HG03039 (cell line): ENCODE data around the gene KIF2A.
A peak's percentile ranks its signal among the peaks of the same experiment; 100 is the strongest.

Source experiments
- ATAC-seq: cut with Tn5 transposase; IDR thresholded peaks from one replicate; pipeline ENCODE4 v1.9.1; 2021; ENCODE audit warnings: mild to moderate bottlenecking, moderate library complexity; ENCODE audit not compliant: unreplicated experiment

Gene KIF2A

GRCh38 chr5:62374090-62374489, 68.1 kb downstream of the KIF2A start:
- ATAC-seq: no peak

DNA sequence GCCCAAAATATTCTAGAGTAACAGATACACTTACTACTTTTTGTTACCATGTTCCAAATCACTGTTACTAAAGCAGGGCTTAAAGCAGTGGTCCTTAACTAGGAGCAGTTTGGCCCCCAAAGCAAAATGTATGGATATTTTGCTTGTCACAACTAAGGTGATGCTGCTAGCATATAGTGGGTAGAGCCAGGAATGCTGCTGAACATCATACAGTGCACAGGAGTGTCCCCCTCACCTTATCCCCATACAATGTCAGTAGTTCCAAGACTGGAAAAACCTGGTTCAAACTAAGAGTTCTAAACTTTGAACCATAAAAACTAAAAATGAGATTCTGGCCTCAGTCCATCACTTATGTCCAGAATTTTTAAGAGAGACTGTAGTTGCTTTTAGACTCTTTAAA, 69.6 kb downstream of the KIF2A start:
- ATAC-seq: no peak

DNA sequence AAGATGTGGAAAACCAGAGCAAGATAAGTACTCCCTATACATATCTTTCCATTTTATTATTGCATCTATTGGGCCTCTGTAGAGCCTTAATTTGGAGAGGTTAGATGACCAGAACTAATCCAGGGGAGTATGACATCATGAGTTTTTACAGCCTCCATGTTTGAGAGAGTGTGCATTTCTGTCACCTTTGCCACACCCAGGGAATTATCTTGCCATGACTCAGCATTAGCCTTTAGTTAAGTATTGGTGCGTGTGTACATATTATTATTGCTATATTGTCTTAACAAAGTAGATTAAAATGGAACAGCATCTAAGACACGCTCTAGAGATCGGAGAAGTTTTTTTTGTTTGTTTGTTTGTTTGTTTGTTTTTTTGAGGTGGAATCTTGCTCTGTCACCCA, 70.1 kb downstream of the KIF2A start:
- ATAC-seq: no peak

GRCh38 chr5:62385131-62385530, 79.1 kb downstream of the KIF2A start:
- no peak for ATAC-seq

DNA sequence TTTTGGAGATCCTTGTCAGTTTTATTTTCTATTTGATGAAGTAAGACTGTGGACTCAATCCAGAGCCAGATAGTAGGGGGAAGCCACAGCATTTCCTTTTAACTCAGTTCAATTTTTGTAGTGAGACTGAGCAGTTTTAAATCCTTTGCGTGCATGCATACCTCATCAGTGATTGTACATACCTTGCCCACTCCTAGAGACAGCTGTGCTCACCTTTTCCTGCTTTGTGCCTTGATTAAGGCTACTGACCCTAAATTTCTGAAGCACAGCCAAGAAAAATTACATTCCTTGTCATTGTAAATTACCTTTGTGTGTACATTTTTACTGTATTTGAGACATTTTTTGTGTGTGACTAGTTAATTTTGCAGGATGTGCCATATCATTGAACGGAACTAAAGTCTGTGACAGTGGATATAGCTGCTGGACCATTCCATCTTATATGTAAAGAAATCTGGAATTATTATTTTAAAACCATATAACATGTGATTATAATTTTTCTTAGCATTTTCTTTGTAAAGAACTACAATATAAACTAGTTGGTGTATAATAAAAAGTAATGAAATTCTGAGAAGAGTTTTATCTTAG, 79.9 kb downstream of the KIF2A start:
- no peak for ATAC-seq

DNA sequence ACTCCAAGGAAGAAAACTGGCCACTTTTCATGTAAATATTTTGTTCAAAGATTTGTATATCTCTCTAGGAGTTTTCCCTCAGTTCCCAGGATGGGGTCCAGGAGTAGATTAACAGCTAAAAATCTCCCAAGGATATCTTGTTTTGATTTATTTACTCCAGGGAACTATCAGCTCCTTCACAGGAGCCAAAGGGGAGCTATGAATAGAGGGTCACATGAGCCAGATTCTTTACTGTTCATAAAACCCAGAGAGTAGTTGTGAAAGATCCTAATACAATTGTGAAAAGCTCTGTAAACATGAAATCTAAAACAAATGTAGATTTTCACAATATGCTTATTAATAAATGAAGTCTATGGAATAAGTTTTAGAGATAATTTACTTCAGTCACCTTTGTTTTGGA, 80.8 kb downstream of the KIF2A start:
- no peak for ATAC-seq

DNA sequence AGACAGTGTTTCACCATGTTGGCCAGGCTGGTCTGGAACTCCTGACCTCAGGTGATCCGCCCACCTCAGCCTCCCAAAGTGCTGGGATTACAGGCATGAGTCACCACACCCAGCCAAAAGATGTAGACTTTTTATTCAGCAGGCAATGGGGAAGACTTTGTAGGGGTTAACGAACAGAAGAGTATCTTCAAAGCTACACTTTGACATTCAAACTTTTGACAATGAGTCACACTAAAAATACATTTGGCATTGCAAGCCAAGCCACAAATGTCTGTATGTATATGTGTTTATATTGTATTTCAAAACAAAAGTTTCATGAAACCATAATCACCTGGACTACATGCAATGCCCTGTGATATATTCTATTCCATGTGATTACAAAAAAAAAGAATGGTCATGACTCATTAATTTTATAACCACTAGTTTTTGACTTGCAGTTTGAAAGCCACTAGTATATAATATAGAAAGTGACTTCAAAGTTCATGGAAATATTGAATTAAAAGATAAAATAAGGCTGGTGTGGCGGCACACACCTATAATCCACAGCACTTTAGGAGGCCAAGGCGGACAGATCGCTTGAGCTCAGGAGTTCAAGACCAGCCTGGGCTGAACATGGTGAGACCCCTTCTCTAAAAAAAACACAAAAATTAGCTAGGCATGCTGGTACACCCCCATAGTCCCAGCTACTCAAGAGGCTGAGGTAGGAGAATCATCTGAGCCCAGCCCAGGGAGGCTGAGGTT, 89.4 kb downstream of the KIF2A start:
- no peak for ATAC-seq

DNA sequence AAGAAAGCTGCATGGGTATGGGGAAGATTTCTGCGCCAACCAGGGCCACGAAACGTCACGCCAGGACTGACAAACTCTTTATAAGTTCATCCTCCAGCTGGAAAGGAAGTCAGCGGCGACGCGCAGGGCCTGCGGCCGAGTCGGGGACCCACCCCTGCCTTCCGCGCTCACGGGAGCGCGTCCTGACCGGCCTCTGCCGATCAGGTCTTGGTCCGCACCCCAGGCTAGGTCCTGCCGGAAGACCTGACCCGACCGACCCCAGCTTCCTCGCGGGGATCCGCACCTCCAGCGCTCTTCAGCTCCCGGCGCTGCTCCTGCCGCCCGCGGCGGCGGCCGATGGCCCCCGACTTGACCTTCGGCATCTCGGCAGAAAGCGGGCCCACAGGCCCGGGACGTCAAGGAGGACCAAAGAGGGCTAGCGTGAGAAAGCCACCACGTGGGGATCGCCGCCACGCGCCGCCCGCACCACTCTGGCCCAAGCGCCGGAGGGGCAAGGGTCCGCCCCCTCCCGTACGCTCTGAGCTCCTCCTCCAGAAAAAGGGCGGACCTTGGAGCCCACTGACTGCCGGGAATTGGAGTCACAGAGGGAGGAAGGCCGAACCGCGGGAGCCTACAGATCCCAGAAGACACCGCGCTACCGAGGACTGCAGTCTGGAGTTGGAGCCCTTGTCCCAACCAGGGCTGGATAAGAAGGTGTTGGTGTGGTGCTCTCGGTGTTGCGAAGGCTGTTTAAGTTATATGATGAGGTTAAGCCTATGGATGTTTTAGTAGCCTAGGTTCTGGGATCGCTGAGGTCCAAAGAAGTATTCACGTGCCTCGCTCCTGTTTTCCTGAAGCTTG, 97.6 kb downstream of the KIF2A start, which contains the start of gene DIMT1:
Gene DIMT1 (minus strand): TSS at position 495 of the 840 bp plus-strand sequence. CDS start 133 bp downstream, at position 362.
- peak; percentile 98 for ATAC-seq

DNA sequence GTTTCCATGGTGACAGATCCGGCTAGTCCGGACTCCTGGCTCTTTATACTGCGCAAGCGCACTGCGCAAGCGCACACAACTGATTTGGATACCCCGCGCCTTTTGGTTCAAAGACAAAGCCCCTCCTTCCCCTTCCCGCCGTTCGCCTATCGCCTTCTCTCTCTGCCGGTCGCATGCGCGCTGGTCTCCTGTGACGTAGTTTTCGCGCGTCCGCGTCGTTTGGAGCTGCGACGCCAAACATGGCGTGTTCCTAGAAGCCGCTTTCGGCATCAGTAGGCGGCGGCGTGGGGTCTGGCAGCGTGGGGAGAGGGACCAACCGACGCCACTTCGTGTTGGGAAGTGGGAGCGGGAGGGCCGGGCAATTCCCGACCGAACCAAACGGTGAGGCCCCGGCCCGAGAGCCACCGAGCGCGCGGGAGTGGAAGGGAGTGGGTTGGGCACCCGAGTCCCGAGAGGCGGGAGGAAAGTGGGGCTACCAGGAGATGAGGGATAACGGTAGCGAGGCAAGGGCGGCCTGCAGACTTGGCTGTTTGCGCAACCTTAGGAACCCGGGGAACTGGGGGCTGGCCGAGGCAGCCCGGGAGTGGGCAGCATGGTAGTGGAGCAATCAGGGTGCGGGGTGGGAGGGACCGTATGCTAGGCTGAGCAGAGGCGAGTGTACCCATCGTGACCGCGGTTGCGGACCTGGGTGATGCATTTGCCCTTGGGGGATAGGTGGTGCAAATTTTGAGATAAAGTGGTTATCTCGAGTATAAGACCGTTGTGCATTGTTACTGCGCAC, 106.7 kb downstream of the KIF2A start, which contains the start of gene IPO11:
Gene IPO11 (plus strand): TSS at position 215 of the 781 bp plus-strand sequence. CDS start 24,517 bp downstream, outside the sequence.
- peak; percentile 94 for ATAC-seq

DNA sequence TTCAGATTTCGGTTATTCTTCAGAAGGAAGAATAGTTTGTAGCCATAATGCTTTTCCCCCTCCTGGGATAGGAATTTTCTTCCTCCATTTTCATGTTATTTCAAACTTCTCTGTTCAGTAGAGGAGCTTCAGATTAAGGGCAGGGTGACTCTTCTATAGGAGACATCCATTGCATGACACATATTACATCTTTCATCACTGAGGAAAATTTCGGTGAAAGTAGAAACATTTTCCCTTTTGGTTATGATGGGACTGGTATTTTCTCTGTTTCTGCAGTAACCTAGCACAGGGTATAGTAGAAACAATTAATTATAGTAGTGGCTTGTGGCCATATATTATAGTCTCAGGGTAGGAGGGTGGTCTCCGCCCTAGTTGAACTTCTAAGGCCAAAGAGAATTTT, 107.7 kb downstream of the KIF2A start:
- no peak for ATAC-seq

- ATAC-seq: no peak
These were observed 112.6 kb downstream of the KIF2A start for GRCh38 chr5:62418462-62419076.

- no peak for ATAC-seq
These were observed 113.6 kb downstream of the KIF2A start for GRCh38 chr5:62419609-62420008.

DNA sequence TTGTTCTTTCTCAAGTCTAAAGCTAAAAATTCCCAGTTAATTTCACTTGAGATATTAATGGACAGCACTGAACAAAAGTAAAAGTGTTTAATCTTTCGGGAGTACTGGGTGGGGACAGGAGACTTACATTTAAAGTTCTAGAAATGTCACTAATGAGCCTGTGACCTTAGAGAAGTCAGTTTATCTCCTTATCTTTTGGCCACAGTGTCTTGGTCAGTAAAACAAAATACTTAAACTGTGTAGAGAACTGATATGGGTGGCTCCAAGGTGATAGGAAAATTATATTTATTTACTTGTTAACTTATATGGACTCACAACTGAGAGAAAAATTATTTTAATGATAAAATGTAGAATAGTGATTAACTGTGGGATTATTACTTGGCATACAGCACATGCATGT, 115.4 kb downstream of the KIF2A start:
- no peak for ATAC-seq

GRCh38 chr5:62424763-62425162, 118.8 kb downstream of the KIF2A start:
- no peak for ATAC-seq

DNA sequence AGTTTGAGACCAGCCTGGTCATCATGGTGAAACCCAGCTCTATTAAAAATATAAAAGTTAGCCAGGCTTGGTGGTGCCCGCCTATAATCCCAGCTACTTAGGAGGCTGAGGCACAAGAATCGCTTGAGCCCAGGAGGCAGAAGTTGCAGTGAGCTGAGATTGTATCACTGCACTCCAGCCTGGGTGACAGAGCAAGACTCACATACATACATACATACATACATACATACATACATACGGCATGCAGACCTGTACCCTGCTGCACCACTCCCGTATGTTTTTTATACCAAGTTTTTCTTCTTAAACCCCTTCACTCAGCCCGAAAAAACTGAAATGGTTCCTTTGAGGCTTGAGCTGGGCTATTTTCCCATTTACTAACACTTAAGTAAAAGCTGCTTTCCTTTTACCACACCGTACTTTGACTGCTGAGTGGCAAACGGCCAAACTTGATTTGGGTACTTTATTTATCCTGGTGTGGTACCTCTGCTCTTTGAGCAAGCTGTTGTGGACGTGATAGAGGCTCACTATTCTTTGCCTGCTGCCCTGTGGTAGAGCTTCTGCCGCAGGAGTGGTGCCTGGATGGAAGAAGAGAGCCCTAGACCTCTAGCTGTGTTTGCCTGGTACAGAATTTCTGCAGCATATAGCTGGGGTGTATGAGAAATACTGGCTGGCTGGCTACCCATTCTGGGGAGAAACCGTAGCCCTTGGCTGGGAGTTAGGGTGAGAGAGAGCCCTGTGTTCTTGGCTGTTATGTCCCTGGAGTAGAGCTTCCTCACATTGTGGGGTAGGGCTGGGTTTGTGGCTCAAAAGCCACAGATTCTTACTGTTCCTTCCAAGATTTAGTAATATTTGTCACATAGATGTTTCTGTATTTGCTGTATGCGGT, 126.0 kb downstream of the KIF2A start:
- ATAC-seq: no peak

GRCh38 chr5:62432621-62433064, 126.6 kb downstream of the KIF2A start:
- ATAC-seq: no peak
